HepG2 (cell line): Measurements from ENCODE around the gene PLA2G4B. TPM values are rescaled to one million over a fixed set of nuclear protein-coding genes. Genes with fewer than 3 reads are reported as not detected.

Experiments
- ATAC-seq: fragments of 200-7000 bp; cut with Tn5 transposase; 3 replicates; pipeline ENCODE4 v1.9.1; 2020; ENCODE audit warnings: mild to moderate bottlenecking, moderate library complexity
- BruUV-seq: library from RNA; stranded (reverse); fragments of 400-500 nt; replicated peaks from 2 replicates; lab custom pipeline; 2021; lab: Mats Ljungman, UMichigan
- CTCF ChIA-PET: fragments of 300-600 bp; formaldehyde crosslinking; extraction: SDS; loops from one replicate; lab custom pipeline; 2021; ENCODE audit warnings: low total read pairs, inconsistent platforms, low intra/inter-chr PET ratio; lab: Yijun Ruan, JAX
- POLR2A ChIA-PET: fragments of 350-600 bp; sonication (Branson Sonifier 250); formaldehyde crosslinking; loops from one replicate; lab custom pipeline; 2020; ENCODE audit warnings: antibody characterized with exemption, inconsistent platforms; lab: Yijun Ruan, JAX
- DNase-seq: peaks from one replicate; pipeline ENCODE4 v3.0.0-alpha.2; 2015; ENCODE audit warnings: low spot score
- FAIRE-seq: peaks from 3 replicates; lab custom pipeline; 2011; peaks lifted over from hg19 to GRCh38; lab: Jason Lieb, UNC
- H2AFZ ChIP-seq: one replicate; pipeline ENCODE4 v1.6.1; 2011; ENCODE audit warnings: low read length, inconsistent platforms
- H3K27ac ChIP-seq: fragments of 300-600 bp; 3 replicates; pipeline ENCODE4 v1.8.0; 2011; ENCODE audit warnings: mixed run types, mild to moderate bottlenecking, mixed read lengths, low read length, inconsistent platforms; ENCODE audit not compliant: insufficient read depth; ENCODE audit errors: extremely low read length
- H3K27me3 ChIP-seq, 2 experiments: fragments of 200-600 bp in 1 of 2; 2 replicates in 1 of 2; 3 replicates in 1 of 2; pipeline versions ENCODE4 v1.6.0 to v1.8.0; 2011; ENCODE audit warnings: low read length in 2 of 2, mild to moderate bottlenecking in 2 of 2, moderate library complexity in 2 of 2, inconsistent platforms in 1 of 2; ENCODE audit not compliant: insufficient read depth in 2 of 2, control insufficient read depth in 1 of 2
- H3K36me3 ChIP-seq, 2 experiments: fragments of 200-600 bp in 1 of 2; replicated peaks in 1 of 2; 2 replicates in 1 of 2; 3 replicates in 1 of 2; pipeline versions ENCODE4 v1.5.1 to v1.8.0; 2011; ENCODE audit warnings: low read length in 2 of 2, inconsistent platforms in 1 of 2; ENCODE audit not compliant: insufficient read depth in 2 of 2, control insufficient read depth in 1 of 2
- H3K4me1 ChIP-seq: 2 replicates; pipeline ENCODE4 v1.5.1; 2012; ENCODE audit warnings: low read length, inconsistent platforms; ENCODE audit not compliant: insufficient read depth
- H3K4me2 ChIP-seq: 2 replicates; pipeline ENCODE4 v1.6.0; 2011; ENCODE audit warnings: low read depth, low read length, inconsistent platforms
- H3K4me3 ChIP-seq, 3 experiments: fragments of 200-600 bp in 1 of 3; sonication (generic), shearing (Covaris generic) in 1 of 3; replicated peaks in 1 of 3; 2 replicates each; pipeline ENCODE4 v1.5.1; 2011 to 2016; ENCODE audit warnings: low read length in 3 of 3, inconsistent platforms in 2 of 3, low read depth in 2 of 3, mild to moderate bottlenecking in 2 of 3, control low read depth in 1 of 3, mixed read lengths in 1 of 3; ENCODE audit not compliant: insufficient read depth in 1 of 3
- H3K79me2 ChIP-seq: one replicate; pipeline ENCODE4 v1.6.1; 2011; ENCODE audit warnings: low read length, inconsistent platforms; ENCODE audit not compliant: insufficient read depth
- H3K9ac ChIP-seq: 2 replicates; pipeline ENCODE4 v1.6.0; 2011; ENCODE audit warnings: mild to moderate bottlenecking, low read depth, low read length, inconsistent platforms; ENCODE audit not compliant: insufficient read depth
- H3K9me3 ChIP-seq: 2 replicates; pipeline ENCODE4 v1.5.1; 2012; ENCODE audit warnings: mild to moderate bottlenecking, low read length
- H4K20me1 ChIP-seq: 2 replicates; pipeline ENCODE4 v1.6.0; 2011; ENCODE audit warnings: inconsistent platforms, mild to moderate bottlenecking, low read length, moderate library complexity; ENCODE audit not compliant: insufficient read depth
- AFF4 ChIP-seq: sonication (generic); formaldehyde crosslinking; IDR thresholded peaks from 2 replicates; pipeline ENCODE4 v1.4.0; 2020; ENCODE audit warnings: missing genetic modification reagents
- FOXA1 ChIP-seq, 2 experiments: fragments of 450-650 bp in 1 of 2; sonication (generic) in 1 of 2; formaldehyde crosslinking in 1 of 2; IDR thresholded peaks; 2 replicates each; pipeline versions ENCODE4 v1.4.0 to v1.6.1; 2016 to 2020; ENCODE audit warnings: missing genetic modification reagents in 1 of 2
- IKZF5 ChIP-seq: IDR thresholded peaks from 2 replicates; pipeline ENCODE4 v1.6.1; 2018; ENCODE audit warnings: missing genetic modification reagents, mild to moderate bottlenecking, missing compliant biosample characterization
- NPAS2 ChIP-seq: sonication (generic); formaldehyde crosslinking; IDR thresholded peaks from 2 replicates; pipeline ENCODE4 v1.8.0; 2022; ENCODE audit warnings: mild to moderate bottlenecking, missing genetic modification reagents, borderline replicate concordance
- PLRG1 ChIP-seq: fragments of 450-650 bp; conservative IDR thresholded peaks from 2 replicates; pipeline ENCODE4 v1.6.1; 2016
- RARA ChIP-seq: IDR thresholded peaks from 2 replicates; pipeline ENCODE4 v1.6.1; 2016; ENCODE audit warnings: missing genetic modification reagents, missing compliant biosample characterization
- TBX3 ChIP-seq: fragments of 450-650 bp; IDR thresholded peaks from 2 replicates; pipeline ENCODE4 v1.6.1; 2017; ENCODE audit warnings: antibody characterized with exemption, mild to moderate bottlenecking, inconsistent platforms, borderline replicate concordance
- YY1 ChIP-seq: IDR thresholded peaks from 2 replicates; pipeline ENCODE4 v1.6.1; 2011; ENCODE audit warnings: low read length, low read depth, moderate library complexity, mild to moderate bottlenecking; ENCODE audit not compliant: insufficient read depth, insufficient replicate concordance
- ZNF580 ChIP-seq: IDR thresholded peaks from 2 replicates; pipeline ENCODE4 v1.6.1; 2016; ENCODE audit warnings: low read depth, borderline replicate concordance
- ZNF597 ChIP-seq: sonication (generic); formaldehyde crosslinking; IDR thresholded peaks from 2 replicates; pipeline ENCODE4 v1.5.0; 2020; ENCODE audit warnings: missing genetic modification reagents
- ZXDC ChIP-seq: sonication (generic); formaldehyde crosslinking; IDR thresholded peaks from 2 replicates; pipeline ENCODE4 v1.5.0; 2020; ENCODE audit warnings: mild to moderate bottlenecking, missing genetic modification reagents
- WGBS: methylation state at CpG from one replicate; pipeline ENCODE4 v1.1.6; 2017; ENCODE audit warnings: low lambda C conversion rate; 5-methylcytosine and 5-hydroxymethylcytosine counted together
- in situ Hi-C: cut with HindIII; loops from 2 replicates; pipeline ENCODE4 v1.10.0; 2017; ENCODE audit warnings: low pct_unique_long_range_greater_than_20kb; ENCODE audit not compliant: extremely low pct_ligation_motif_present
- intact Hi-C: fragments of 100-400 bp; cut with micrococcal nuclease; formaldehyde crosslinking; loops from one replicate; pipeline ENCODE4 v1.10.0; 2022; ENCODE audit not compliant: unreplicated experiment
- polyA plus RNA-seq, 8 experiments: library from polyadenylated mRNA; depleted of rRNA in 3 of 8; stranded (reverse) in 7 of 8; unstranded in 1 of 8; fragments of >200 nt; fragmentation: Illumina TruSeq in 4 of 8; extraction: Trizol in 4 of 8; gene quantifications; 2 replicates each; pipeline versions ENCODE4 v1.2.1 to v1.2.3, GENCODE V29; 2011 to 2016; ENCODE audit warnings: low read depth in 4 of 8, missing spikeins in 1 of 8, mixed read lengths in 1 of 8; ENCODE audit not compliant: insufficient read depth in 1 of 8
- total RNA-seq, 5 experiments: library from RNA; depleted of rRNA; stranded (reverse); fragments of >200 nt; fragmentation: Illumina TruSeq; extraction: Trizol; gene quantifications; 2 replicates each; pipeline ENCODE4 v1.2.3, GENCODE V29; 2016; ENCODE audit warnings: low read depth in 1 of 5

The PLA2G4B gene
- total and polyA plus RNA-seq, 2 of the 13 experiments (the other 11 are each of a cell fraction or from before 2014, with no cell fraction given): 5.1 to 8.0 TPM

- TF ChIP-seq ZNF597 (CRISPR knock-in tag) (no peak), AFF4 (no peak), IKZF5 (CRISPR knock-in tag) (no peak)
These were observed 19.1 kb upstream of the PLA2G4B start (continued) for GRCh38 chr15:41819455-41820050.

GRCh38 chr15:41820791-41821423 lies 17.7 kb upstream of the PLA2G4B start:
- in situ Hi-C loops: no loop called here
- POLR2A ChIA-PET: interaction anchor here (0.5 kb wide), 1 partner anchor 242 kb away, joined by 3 read pairs; no protein-coding TSS in a partner anchor

More at GRCh38 chr15:41820791-41821423, 17.7 kb upstream of the PLA2G4B start:
- H3K4me2 ChIP-seq: no peak overlapping the region
- no peaks in the 10 kb centered on the region for H3K27me3 ChIP-seq
- no peaks in the 10 kb centered on the region for H3K4me1 ChIP-seq
- CTCF ChIA-PET: no interaction called here
- no peaks in the 10 kb centered on the region for H3K9me3 ChIP-seq
- FAIRE-seq: no peak
- H3K79me2 ChIP-seq: no peaks in the 10 kb centered on the region
- WGBS: 83% methylated on average over 1 of the region's 6 CpGs
- intact Hi-C loops: no loop called here
- ATAC-seq: no peak
- no peak overlapping the region for H3K4me3 ChIP-seq
- H4K20me1 ChIP-seq: no peaks in the 10 kb centered on the region
- DNase-seq: no peak
- no peak overlapping the region for H3K9ac ChIP-seq
- no TSS peak for BruUV-seq
- H3K36me3 ChIP-seq: peaks cover 3 to 26% of the 10 kb centered on the region in 2 experiments; a peak in 4 of 5 replicates
- no peak overlapping the region for H3K27ac ChIP-seq
- TF ChIP-seq YY1 (no peak), ZXDC (no peak), ZNF580 (CRISPR knock-in tag) (no peak), TBX3 (no peak), RARA (CRISPR knock-in tag) (no peak), PLRG1 (no peak), NPAS2 (CRISPR knock-in tag) (no peak), FOXA1 (IDR thresholded peaks at IDR 0.05) (no peak), FOXA1 (CRISPR knock-in tag; IDR thresholded peaks at IDR 0.05) (no peak)
- no peak overlapping the region for H2AFZ ChIP-seq
